ELF-1 (cell line): Measurements from ENCODE around the gene TEX2.

Source experiments
- DNase-seq: peaks from one replicate; pipeline ENCODE4 v3.0.0-alpha.2; 2016; ENCODE audit warnings: low read depth, low spot score

TEX2 gene, protein sequence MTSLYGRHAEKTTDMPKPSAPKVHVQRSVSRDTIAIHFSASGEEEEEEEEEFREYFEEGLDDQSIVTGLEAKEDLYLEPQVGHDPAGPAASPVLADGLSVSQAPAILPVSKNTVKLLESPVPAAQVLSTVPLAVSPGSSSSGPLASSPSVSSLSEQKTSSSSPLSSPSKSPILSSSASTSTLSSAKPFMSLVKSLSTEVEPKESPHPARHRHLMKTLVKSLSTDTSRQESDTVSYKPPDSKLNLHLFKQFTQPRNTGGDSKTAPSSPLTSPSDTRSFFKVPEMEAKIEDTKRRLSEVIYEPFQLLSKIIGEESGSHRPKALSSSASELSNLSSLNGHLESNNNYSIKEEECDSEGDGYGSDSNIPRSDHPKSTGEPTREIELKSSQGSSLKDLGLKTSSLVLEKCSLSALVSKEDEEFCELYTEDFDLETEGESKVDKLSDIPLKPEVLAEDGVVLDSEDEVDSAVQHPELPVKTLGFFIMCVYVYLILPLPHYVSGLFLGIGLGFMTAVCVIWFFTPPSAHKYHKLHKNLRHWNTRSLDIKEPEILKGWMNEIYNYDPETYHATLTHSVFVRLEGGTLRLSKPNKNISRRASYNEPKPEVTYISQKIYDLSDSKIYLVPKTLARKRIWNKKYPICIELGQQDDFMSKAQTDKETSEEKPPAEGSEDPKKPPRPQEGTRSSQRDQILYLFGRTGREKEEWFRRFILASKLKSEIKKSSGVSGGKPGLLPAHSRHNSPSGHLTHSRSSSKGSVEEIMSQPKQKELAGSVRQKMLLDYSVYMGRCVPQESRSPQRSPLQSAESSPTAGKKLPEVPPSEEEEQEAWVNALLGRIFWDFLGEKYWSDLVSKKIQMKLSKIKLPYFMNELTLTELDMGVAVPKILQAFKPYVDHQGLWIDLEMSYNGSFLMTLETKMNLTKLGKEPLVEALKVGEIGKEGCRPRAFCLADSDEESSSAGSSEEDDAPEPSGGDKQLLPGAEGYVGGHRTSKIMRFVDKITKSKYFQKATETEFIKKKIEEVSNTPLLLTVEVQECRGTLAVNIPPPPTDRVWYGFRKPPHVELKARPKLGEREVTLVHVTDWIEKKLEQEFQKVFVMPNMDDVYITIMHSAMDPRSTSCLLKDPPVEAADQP

DNA sequence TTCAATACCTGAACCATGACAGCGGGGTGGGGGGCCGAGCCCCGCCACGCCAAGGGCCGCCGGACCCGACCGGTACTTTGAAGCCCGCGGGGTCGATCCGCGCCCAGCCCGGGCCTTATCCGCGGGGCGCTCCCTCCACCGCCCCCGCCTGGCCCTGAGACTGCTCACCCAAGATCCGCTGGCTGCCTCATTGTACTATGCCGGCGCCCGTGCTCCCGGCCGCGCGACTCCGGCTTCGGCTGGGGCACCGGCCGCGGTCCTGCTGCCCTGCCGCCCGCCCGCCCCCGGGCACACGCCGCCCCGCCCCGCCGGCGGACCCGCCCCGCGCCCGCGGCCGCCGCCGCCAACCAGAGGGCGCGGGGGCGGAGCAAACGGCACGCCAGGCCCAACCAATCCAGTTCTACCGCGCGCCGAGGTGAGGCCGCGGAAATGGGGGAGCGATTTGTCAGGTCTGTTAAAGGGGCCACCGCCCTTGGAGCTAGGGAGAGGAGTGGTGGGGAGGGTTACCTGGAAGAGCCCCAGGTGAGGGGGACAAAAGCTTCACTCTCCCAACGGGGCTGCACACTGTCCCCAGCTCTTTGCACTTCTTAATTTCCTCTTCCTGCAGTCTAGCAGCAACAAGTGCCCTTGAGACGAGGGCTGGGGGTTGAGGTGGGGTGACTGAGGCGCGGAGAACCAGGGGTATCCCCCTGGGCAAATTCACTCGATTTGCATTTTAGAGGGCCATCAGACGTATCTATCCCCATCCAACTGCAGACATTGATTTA lies at the start of gene TEX2:
TSS of gene TEX2 (minus strand) at position 261 of the 767 bp plus-strand sequence. CDS start 49,043 bp downstream, outside the sequence.
- peak; percentile 85 for DNase-seq

DNA sequence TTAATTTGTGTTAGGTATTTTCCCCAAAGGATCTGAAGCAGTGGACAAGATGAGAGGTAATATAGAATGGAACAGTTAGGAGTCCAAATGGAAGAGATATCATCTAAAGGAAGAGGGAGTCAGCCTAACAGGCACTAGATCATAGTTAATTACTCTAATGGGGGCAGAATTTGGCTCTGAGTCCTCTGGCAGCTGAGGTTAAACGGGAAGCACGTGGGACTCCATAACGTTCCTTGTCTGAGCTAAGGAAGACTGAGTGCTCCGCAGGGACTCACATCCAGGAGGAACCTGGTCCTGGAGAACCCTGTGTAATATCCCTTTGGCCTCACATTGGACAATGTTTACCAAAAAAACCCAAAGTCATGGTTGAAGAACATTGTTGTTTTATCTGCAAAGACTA lies 46.6 kb upstream of the TEX2 start:
- DNase-seq: no peak

DNA sequence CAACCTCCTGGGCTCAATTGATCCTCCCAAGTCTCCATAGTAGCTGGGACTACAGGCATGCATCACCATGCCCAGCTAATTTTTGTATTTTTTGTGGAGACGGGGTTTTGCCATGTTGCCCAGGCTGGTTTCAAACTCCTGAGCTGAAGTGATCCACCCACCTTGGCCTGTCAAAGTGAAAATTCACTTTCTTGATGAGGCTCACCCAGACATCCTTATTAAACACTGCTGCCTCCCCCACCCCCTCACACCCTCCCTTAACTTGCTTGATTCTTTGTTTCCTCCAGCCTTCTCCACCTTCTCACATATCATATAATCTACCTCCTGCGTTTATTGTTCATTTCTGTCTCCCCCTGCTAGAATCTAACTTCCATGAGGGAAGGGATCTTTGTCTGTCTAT lies 46.0 kb upstream of the TEX2 start:
- no peak for DNase-seq

DNA sequence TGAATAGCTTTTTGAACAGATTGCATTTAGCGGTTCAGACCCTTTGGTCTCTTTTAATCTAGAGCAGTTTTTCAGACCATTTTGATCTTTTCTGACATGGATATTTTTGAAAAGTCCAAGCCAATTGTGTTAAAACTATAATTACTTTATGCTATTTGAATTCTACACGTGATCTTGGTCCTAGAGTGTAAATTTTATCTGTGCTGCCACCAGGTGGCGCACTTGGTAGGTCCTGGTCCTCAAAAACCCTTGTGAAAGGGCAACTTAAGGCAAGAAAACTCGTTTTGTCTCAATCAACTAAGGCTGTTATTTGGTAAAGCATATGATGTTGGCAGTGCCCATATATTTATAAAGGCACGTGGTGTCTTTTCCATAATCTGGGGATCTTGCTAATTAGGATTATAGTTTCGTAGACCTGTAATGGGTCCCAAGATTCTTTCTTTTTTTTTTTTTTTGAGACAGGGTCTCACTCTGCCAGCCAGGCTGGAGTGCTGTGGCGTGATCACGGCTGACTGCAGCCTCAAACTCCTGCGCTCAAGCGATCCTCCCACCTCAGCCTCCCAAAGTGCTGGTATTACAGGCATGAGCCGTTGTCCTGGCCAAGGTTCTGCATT lies 43.9 kb upstream of the TEX2 start:
- DNase-seq: peak; percentile 66

DNA sequence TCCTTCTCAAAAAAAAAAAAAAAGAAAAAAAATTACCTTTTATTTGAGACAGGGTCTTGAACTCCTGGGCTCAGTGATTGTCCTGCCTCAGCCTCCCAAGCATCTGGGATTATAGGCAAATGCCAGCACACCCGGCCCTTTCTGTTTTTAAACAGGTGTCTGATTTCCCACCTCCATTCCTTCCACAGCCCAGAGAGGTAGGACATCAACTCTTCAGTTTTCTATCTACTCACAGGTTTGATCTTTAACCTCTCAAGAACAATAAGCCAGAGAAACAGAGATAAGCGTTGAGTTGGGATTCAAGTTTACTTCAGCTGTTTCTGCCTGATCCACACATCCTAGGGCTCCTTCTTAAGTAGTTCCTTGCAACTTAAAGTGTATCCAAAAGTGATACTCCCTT lies 41.5 kb upstream of the TEX2 start:
- DNase-seq: no peak

DNA sequence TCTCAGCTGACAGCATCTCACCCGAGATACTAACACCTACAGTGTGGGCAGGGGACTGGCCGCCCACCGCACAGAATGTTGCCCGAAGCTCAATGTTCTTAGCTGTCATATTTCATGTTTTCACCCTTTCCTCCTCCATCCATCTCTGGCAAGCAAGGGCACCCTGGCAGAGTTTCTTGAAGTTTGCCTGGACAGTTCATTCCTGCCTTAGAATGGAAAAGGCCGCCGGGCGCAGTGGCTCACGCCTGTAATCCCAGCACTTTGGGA lies 37.6 kb upstream of the TEX2 start:
- no peak for DNase-seq

DNA sequence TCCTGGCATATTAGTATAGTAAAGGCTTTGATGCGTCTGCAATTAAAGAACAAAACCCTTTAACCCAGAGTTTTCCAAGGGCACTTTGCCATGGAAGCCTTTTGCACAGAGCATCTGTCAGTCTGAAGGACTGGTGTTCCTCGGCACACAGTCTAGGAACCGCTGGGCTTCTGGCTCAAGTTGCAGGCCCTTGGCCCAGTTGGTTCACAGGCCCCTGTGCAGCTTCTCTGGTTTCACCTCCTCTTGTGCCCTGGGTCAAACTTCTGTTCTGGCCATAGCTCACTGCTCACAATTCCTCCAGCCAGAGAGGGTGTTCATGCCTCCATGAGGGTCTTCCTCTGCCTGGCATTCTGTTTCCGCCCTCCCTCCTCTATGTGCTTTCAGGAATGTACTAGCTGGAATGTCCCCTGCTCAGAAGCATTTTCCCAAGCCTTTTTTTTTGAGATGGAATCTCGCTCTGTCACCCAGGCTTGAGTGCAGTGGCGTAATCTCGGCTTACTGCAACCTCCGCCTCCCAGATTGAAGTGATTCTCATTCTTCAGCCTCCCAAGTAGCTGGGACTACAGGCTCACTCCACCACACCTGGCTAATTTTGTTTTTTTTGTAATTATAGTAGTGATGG lies 34.5 kb upstream of the TEX2 start:
- peak; percentile 58 for DNase-seq

DNA sequence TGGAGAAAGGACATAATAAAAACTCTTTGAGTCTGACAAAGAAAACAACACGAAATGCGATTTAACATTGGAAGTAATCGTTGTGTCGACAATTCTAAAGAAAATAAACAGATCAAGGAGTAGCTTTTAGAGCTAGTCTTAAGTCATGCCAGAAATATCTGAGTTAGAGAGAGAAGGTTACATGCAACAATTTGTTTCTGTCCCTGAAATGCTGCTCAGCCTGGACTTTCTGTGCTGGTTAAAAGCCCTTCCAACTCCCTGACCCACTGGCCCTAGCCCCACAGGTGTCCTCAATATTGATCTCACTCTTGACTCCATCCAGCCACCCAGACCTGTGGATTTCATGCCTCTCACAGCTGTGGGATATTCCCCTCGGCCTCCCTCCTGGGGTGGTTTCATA lies 33.2 kb upstream of the TEX2 start:
- no peak for DNase-seq

DNA sequence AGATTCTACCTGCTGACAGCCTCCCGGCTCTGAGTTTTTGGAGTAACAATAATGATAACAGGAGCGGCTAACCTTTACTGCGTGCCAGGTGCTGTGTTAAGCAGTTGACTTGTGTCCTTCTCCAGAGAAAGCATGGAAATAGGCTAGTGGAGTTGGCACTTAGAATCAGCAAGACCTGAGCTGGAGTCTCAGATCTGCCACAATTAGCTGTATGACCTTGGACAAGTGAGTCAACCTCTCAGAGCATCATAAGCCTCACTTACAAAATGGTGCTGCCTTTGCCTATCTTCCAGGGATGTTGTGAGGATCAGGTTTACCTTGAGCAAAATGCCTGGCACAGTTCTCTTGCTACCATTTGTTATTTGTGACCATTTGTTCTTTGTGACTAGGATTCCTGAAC lies 32.1 kb upstream of the TEX2 start:
- DNase-seq: no peak

DNA sequence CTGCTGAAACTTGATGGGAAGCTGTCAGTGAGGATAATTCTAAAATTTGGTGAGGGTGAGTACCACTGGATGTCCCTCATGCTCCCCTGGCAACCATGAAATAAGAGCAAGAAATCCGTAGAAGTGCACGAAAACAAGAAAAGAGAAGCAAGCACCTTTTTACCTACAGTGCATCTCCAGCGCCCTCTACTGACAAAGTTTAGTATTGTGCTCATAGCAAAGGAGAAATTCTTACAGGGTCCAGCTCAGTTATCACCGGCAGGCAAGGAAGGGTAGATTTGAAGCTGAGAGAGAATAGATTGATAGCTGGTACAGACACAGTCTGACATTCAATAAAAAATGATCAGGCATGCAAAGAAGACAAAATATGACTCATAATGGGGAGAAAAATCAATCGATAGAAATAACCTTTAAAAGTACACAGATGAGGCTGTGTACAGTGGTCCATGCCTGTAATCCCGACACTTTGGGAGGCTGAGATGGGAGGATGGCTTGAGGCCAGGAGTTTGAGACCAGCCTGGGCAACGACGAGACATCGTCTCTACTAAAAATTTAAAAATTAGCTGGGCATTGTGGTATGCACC lies 28.3 kb upstream of the TEX2 start:
- DNase-seq: no peak

DNA sequence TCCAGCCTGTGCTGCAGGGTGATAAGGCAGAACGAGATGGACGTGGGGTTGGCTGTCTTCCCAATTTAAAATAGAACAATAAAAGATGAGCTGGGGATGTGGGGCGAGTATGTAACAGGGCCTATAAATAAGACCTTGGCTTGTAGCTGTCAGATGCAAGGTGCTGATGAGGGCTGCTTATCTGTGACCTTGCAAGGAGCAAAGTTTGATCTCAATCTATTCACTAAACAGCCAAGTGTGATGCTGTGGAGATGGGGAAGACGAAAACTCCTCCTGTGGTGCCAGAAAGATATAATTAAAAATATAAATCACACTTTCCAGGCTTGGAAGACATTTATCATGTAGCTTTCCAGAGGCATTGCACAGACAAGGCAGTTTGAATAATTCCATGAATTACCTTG lies 26.7 kb upstream of the TEX2 start:
- no peak for DNase-seq

DNA sequence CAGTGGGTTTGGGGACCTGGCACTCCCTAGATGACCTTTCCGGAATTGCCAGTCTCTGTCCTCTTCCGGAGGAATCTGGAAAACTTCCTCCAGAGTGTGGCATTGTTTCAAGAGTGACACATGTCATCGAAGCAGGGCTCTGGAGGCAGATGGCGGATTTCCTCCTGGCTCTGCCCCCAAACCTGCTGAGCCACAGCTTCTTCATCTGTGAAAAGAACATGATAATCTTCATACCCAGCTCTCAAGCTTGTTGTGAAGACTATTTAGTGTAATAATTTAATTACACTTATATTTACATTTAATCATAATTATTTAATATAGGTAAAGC lies 19.7 kb upstream of the TEX2 start:
- no peak for DNase-seq

DNA sequence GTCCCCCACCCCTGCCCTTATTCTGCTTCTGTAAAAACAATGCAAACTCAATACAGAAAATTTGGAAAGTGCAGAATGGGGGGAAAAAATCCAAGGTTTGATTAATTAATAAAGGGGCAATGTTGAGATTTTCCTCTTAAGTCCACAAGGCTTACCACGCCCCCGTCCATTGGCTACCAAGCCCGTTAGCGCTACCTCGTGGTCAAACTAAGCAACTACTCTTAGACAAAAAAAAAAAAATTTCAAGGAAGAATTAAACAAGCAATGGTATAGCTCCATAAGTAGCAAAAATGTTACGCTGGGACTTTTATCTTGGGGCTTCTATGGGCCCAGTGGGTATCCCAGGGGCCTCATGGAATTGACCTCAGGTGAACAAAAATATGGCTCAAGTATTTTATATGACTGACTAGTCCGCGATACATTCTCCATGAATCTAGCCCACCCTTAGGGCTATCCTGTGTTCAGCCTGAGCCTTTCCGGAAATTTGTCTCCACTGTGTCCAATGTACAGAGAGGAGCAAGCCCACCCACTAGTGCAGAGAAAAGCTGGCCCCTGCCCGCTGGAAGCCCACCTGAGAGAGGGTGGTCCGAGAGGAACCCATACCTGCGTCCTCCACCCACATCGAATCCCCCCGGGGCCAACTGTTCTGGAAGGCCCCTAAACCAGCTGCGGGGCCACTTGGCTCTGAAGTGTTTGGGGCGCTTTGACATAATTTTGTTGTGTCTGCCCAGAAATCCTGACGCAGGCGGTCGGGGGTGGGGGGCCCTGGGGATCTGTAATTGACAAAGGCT lies 19.1 kb upstream of the TEX2 start:
- DNase-seq: peak; percentile 64

DNA sequence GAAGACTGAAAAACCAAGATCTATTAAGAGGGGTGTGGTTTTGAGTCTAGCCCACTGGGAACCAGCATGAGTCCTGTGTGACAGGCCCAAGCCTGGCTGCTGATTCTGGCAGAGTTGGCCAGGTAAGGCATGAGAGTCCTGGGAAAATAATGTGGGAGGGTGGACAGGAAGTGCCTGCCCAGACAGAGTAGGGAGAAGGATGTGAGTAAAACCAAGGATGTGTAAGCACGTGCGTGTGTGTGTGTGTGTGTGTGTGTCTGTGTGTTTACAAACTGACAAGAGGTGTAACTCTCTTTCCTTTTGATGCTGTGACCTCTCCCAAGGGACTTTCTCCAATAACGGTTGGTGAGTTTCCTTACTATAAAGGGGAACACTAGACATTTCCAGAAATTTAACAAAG lies 15.6 kb upstream of the TEX2 start:
- no peak for DNase-seq

DNA sequence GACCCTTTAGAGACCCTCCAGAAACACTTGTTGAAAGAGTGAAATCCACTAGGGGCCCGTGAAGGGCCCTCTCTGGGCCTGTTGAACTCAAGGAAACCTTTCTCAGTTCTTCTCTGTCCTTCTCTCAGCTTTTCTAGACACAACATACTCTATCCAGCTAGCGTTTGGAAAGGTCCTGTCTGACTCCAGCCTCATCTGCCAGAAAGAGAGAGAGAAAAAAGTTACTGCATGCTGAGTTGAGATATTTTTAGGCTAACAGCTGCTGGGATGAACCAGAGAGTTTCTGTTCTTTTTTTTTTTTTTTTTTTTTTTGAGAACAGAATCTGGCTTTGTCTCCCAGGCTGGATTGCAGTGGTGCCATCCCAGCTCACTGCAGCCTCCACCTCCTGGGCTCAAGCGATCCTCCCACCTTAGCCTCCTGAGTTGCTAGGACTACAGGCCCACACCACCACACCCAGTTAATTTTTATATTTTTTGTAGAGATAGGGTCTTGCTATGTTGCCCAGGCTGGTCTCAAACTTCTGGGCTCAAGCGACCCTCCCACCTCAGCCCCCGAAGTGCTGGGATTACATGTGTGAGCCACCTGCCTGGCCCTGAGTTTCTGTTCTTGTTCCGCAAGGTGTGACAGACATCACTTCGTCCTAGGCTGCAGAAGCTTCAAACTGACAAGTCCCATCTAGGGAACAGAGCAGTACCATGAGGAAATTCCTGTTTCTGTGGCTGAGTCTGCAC lies 14.9 kb upstream of the TEX2 start:
- DNase-seq: no peak

DNA sequence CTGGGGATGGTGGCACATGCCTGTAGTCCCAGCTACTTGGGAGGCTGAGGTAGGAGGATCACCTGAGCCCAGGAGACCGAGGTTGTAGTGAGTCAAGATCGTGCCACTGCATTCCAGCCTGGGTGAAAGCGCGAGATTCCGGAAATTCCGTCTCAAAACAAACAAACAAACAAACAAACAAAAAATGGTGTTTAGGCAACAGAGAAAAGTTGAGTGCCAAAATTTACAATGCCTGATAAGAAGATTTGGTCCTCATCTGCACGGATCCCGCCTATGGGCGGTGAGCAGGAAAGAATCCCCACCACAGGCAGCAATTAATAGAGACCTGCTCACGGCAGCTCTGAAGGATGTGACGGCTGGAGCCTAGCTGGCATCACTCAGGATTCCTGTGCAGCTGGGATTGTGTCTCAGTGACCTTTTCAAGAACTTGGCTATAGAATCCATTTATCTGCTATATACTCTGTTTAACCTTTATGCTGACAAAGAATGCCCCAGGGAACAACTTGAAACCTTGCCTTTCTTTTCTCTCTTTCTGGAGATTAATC lies 14.0 kb upstream of the TEX2 start:
- DNase-seq: peak; percentile 26

DNA sequence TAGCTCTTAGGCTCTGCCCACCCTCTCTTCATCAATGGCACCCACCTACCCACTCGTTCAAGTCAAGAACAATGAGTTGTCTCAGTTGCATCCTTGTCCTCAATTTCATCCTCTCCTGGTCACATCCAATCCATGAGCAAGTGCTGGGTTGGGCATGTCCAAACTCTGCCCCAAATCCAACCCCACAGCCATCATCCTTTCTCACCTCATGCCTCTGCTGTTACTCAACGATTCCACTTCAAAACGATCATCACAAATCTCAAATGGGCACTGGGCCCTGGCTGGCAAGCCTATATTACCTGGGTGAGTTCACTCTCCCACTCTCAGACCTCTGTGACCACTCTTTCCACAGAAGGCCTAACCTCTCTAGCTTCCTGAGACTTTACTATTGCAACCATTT lies 12.0 kb upstream of the TEX2 start:
- DNase-seq: no peak

DNA sequence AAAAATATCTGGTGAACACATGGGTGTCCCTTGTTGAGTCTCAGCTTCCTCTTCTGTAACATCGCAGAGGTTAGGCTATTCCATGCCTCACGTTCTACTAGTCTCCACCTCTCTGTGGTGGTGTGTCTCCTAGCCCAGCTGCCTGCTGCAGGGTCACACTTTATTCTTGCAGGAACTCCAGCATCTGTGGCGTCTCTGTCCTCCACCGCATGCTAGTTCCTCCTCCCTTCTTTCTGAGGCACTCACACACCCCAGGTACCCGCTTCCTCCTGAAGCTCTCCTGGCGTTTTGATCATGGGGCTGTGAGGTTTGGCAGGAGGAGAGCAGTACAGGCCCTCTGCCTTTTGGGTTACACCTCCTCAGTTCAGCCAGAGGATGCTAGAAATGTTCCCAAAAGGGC lies 9.9 kb upstream of the TEX2 start:
- no peak for DNase-seq

DNA sequence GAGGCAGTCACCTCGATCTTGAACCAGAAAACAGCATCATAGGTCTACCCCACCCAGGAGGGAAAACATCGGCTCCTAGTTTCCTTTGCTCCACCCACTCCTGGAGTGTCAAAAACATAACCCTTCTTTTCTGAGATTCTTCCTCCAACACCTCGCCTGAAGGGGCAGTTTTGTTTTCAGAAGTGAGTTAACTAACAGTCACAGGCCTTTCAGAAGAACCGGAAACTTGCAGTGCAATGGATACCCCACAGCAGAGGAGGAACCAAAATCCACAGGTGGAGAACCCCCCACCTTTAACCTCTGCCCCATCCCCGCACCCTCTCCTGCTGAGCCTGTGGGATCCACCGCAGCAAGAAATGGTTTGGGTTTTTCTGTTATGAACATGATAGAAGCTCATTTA lies 7.8 kb upstream of the TEX2 start:
- no peak for DNase-seq
